Measurements from ENCODE around the gene SOX6.
"Not testable (repeated sequence)": the region's sequence is repeated elsewhere in the genome, so short reads cannot be mapped to it uniquely, and the experiment has no call there.

The SOX6 gene

DNA sequence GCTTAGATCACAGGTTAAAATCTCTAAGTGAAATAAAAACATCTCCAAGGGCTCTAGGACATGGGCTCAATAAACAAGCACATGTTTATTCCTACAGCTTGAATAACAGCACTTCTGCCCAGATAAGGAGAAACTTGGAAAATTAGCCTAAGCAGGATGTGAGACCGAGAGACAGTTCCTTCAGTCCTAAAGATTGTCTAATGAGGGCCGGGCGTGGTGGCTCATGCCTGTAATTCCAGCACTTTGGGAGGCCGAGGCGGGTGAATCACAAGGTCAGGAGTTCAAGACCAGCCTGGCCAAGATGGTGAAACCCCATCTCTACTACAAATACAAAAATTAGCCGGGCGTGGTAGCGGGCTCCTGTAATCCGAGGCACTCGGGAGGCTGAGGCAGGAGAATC, 327.2 kb downstream of the SOX6 start:
- not testable (repeated sequence) for DNase-seq

DNA sequence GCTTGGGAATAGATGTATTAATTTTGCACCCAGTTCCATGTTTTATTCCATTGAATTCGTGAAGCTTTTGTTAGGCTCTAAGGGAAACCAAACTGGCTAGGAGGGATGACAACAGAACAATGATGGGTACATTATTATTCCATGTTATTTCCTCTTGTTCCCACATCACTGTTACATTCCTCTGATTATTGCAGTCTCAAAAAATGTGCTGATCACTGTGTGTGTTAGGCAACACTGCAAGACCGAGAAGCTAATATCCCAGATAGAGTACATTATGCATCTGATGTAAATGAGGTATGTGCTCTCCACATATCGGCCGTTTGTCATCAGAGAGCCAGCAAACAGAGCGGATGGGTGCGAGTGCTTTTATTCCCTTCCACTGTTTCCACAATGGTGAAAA, 327.9 kb downstream of the SOX6 start:
- DNase-seq, result no peak

DNA sequence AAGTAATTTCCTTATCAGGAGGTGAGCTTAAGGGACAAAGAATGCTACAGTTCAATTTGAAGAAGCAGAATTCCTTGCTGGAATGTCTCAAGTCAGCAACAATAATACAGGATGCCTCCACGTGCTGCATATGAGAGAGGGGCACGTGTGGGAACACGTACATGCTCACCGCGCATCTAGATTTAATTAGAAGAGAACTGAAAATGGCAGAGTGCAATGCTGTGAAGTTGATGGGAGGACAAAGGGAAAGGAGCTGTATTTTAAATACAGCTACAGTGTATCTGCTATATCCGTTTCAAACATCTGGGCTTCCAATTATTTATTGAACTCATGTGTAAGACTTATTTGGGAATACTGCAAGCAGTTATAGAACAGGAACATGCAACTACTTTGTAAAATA, 328.7 kb downstream of the SOX6 start:
- no peak for DNase-seq

DNA sequence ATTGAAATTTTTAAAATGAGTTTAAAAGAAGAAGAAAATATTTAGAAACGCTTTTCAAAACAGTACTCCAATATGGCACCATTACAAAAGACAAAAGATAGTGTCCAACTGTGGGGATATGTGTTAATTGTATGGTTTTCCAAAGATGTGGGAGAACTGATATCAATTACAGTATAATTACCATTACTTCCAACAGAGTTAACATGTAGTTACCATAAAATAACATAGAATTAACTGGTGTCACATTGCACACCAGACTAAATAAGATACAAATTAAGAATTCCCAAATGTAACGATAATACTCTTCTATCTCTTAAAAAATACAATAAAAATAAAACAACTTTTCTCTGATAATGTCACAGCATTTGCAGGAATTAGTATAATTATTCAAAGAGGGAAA, 329.5 kb downstream of the SOX6 start:
- no peak for DNase-seq

DNA sequence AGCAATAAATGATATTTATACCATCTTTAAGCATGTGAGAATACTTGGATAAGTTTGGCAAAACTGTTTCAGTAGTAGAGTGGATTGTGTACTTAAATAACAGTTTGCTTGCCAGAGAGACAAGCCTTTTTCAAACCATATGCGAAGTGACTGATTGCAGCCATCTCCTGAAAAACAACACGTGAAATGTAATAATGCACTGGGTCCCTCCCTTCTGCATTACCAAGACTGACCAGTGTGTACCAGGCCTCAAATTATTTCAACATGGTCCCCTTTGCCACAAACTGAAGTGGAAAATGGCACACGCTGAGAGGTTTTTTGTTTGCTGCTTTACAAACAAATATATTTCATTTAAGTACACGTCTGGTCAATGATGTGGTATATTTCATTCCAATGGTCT, 337.4 kb downstream of the SOX6 start:
- DNase-seq, result no peak

DNA sequence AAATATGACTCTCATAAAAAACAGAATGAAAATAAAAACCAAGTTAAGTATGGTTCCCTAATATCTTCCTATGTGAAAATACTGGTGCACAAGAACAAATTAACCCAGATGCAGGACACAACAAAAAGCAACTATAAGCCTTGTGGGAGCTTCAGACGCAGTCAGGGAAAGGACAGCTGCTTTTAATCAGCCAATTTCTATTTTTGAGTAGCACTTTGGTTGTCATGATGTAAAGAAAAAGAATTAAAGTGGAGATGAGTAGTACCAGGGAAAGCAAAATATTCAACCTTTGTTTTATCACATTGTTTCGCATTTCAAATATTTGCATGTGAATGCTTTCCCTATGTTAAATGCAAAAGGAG, 339.9 kb downstream of the SOX6 start:
- DNase-seq, result no peak

DNA sequence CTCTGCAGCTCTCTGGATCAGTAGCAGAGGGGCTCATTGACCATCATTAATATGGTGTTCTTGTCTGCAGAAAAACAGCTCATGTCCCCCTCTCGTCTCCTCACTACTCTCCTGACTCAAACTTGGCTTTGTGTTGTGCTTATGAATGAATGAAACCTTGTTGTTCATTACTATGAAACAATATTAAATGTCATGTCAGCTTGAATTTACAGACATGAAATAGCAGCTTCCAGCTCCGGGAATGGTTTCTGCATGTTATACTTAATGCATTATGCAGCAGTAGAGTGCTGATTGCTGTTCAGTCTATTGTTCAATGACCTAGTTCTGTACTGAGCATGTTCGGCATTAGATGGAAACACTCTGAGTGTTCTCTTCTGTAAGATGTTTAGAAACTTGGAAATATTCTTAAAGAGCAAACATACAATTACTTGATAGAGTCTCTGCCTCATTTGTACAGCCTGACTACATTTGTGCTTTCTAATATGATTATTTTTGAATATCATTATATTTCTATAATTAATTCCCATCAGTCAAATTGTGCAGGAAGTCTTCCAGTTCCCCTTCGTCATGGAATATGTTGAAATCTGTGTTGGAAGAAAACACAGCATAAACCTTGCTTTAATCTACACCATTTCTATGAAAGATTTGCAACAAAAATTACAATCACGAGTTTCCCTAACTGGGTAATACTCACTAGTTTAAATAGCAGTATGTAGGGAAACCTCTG, 340.4 kb downstream of the SOX6 start:
- DNase-seq, result no peak

DNA sequence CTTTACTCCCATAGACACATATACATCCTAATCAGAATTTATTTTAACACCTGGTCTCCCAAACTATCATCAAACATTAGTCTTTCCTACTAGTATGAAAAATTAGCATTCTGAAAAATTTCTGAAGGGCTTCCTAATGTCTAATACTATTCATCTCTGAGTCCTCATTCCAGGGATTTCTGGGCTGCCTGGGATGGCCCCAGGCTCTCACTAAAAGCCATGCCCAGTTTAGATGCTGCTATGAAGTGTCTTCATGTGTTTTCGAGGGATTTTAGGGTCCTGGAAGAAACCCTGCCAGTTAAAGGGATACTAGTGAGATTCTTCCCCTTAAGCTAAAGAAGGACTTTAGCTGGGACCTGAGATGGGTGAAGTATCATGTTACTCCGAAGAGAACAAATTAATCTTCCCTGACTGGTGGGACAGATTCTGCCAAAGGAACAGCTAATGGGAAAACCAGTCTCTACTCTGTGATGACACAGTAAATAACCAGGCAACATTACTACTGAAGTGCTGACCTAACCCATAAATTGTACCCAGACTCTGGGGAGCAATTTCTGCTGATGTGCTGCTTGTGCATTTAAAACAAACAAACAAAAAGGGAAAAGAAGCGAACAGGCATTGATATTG, 342.6 kb downstream of the SOX6 start:
- no peak for DNase-seq

DNA sequence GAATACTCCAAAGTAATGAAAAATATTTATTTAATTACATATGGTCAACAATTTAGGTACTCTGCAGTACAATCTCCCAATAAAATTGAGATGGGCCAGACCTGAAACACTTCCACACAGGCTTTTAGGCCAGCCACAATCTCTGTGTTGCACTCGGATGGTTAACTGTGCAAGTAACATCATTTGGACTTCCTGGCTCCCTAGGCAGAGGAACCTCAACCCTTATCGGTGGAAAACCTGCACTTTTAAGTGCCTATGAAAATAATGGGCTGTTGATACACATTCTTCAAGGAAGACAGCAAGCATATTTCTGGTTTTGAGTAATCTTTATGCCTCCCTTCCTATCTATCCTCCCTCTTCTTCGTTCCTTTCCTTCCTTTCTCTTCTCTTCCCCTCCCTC, 343.1 kb downstream of the SOX6 start:
- no peak for DNase-seq

DNA sequence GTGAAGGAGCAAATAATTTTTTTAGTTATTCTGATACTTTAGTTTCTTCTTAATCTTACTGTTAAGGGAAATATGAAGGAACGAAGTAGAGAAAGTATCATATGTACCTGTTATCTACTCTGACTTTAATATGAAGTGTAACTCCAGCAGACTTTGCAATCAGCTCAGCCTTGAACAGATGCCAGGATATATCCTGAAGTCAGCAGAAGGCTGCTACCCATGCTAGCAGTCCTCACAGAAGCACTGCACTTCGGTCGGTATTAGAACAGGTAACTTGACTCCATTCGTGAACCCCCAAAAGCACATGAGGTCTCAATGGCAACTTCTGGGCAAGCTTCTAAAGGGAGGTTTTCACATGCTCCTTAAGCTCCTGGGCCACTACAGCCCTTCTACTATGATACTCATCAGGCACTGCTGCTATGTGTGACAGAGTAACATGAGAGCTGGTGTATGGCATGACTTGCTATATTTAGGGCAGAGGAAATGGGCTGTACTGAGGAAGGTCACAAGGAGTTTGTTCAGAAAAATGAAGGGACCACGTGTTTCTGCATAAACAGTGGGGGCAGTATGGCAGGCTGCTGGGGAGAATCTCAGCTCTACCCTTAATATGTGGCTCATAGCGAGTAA, 344.1 kb downstream of the SOX6 start:
- peak; percentile 18 for DNase-seq

DNA sequence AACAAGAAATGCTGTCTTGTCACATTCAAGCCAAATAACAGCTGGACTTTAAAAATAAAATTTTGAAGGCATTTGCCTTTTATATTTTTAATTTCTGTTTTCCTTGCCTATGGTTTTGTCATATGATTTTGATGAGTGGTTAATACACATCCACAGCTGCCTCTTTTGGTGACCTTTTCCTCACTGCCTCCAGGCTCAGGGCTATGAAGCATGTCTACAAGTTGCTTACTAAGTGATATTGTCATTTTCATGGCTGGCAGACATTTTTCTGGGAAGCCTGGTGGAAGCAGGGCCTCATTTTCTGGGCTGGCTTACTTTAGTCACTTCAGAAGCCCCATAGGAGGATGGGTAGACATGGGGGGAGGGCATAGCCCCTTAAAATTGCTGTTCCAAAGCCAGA, 344.9 kb downstream of the SOX6 start:
- no peak for DNase-seq

DNA sequence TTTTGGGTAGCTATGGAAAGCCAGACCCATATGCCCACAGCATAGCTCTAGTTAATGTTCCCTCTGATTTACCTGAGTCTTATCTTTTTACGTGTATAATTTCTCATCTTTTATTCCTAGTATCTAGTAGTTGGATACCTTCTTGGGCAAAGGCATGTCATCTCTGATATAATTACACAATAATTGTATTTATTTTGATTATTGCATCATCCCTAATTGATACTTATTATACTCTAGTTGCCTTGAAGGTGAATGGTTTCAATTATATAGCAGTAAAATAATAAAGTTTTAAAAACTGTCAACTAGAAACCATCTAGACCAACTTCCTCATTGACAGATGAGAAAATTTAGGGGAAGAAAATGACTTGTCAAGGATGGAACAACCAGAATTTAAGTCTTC, 347.3 kb downstream of the SOX6 start:
- DNase-seq, result no peak

DNA sequence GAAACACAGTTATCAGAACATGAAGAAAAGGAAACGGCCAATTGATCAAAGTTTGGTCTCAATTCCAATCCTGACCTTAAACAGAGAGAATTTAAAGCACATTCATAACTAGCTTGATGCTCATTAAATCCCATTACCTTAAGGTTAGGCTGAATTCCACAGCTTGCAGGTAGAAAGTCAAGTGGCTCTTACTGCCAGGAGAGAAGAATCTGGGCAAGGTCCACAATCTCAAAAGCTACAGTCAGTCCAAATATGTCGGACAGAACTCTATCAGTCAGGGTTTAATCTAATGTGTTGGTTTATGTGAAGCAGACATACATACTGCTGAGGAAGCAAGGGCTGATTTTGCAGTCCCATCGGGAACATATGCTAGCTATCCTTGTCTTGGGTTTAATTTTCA, 348.8 kb downstream of the SOX6 start:
- DNase-seq, result no peak

DNA sequence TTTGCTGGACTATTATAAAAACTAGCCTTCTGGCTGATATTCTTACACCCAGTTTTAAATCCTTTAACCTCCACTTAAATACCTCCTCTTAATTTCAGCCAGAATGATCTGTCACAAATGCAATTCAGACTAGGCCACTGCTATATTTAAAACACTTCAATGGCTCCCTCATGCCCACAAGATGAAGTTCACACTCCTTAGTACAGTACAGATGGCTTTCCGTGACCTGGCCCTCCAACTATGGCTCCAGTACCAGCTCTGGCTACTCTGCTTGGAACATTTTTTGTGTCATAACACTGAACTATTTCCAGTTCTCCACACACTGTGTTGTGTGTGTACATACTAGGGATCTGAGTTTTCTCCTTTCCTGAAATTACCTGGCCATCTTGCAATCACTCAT, 353.4 kb downstream of the SOX6 start:
- no peak for DNase-seq

DNA sequence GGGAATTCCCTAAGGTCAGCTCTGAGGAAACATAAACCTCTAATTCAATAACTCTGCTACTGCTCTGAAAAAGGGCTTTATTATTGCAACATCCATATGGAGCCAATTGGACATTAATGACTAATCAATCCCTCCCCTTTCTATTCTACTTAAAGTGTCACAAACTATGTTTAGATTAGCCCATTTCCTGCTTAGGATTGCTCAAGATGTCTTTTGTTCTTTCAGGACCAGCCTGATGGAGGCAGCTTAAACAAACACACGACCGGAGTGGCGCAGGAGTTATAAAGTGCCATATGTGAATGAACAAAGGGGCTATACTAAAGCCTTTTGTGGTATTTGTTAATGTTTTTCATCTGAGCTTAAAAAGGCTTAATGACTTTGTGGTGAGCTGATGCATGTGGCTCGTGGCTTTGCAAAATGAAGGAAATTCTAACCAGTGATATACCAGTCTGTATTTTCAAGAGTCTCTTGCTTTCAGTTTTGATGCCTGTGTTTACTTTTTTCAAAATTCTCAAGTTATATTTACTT, 354.4 kb downstream of the SOX6 start:
- peak; percentile 26 for DNase-seq

DNA sequence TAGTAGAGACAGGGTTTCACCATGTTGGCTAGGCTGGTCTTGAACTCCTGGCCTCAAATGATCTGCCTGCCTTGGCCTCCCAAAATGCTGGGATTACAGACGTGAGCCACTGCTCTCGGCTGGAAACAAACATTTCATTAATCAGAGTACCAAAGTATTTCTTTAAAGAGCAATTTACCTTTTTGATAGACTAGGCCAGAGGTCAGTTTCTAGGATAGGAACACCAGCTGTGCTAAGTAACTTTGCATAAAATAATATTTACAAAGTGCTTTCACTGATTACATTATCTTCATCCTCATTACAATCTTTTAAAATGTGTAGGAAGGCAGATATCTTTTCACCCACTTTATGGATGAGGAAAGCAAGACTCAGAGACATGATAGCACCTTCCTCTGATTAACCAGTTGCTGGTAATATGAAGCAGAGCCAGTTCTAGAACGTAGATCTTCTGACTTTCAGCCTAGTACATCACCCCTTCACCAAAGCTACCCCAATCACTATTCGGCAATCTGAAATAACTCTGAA, 355.2 kb downstream of the SOX6 start:
- no peak for DNase-seq

DNA sequence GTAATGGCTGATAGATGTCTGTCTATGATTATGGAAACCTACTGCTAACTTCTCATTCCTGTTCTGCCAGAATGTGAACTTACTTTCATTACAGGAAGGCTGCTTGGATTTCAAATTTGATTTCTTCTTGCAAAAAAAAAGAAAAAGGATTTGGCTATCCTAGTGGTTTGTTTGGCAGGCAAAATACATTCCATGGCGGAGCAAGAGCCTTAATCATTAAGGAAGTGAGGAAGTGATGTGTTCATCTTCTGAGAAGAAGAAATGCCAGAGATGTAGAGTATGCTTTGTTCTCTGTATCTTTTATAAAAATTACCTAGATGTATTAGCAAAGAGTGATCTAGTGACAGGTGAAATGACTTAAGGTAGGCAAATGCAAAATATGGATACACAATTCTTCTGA, 356.3 kb downstream of the SOX6 start:
- no peak for DNase-seq

DNA sequence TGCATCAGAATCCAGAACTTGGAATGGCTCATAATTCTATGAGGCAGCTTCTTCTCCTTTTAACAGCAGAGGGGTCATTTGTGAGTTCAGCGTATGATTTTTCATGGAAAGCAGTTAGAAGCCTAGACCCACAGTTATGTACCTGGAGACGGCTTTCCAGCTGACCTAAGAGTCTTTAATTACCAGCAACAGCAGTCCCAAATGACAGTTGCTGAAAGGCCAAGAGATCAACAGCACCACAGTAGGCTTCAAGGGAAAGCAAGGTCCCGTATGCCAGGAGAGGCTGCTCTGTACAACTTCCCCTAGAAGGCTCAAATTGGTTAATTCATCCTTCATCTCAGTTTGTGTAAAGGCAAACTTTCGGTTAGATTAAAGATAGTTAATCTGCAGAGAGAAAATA, 363.0 kb downstream of the SOX6 start:
- no peak for DNase-seq

DNA sequence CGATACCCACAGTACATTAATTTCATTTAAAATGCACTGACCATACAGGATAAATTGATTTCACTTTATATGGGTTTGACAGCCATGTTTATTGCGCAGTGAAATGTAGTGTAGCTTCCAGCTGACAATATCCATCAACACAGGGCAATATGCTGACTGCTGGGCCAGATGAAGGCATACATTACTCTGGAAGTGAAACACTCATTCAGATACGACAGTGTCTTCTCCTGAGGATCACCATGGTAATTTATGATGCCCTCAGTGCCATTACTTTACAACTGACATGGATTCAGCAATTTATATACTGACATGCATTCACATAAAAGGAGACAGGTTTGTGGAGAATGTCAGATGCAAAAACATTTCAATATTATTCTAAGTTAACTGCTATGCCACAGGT, 365.1 kb downstream of the SOX6 start:
- DNase-seq, result no peak

DNA sequence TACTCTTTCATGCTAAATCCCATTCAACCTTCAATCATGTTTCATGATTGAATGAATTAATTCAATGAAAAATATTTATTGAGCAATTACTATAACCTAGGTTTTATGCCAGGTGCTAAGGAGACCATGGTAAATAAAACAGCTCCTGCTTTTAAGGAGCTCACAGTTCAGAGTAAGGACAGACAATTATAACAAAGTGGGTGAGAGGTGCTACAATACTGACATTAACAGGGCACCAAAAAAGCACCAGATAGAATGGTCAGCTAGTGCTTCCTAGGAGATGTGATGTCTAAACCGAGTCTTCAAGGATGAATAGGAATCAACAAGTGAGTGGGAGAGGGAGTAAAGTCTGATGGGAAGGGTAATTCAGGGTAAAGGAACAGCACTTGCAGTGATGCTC, 366.7 kb downstream of the SOX6 start:
- no peak for DNase-seq

DNA sequence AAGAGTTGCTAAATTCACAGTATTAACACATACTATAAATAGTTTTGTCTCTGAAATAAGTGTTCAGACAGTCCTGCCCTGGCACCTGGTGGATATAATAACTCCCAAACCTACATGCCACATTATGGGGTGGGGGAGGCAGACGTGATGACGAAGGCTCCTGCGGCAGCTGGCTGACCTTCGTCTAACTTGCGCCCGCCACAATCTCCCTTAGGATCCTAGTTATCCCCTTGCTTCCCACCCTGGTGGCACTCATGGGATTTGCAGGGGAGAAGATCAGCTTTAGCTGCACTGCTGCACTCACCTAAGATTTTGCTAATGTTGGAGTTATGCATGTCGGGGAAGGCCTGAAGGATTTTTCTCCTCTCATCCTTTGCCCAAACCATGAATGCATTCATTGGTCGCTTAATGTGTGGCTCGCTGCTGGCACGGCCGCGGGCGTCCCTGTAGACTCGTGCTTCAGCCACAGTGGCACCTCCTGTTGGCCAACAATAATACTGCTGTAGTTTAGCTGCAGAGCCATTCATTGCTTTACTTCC, 367.6 kb downstream of the SOX6 start:
- DNase-seq, result peak; percentile 29

DNA sequence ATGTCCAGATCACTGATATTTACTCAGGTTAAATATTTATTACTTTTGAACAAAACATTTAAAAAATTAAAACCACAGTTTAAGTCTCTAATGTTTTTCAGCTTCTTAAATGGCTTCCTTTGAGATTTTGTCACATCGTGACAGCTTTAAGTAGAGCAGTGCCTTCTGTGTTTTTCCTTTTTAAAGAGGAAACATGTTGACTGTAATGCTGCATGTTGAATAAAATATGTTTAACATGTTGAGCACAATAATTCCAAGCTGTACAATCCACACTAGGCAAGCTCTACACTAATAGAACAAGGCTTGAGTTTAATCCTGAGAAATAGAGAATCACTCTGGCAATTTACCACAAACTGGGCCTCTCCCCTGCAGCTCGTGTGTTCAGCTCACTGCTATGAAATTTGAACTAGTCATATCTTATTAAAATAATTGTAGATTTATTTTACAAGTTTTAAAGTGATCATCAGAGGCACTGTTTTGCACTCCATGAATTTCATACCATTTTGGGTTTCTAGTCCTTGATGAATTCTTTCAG, 368.3 kb downstream of the SOX6 start:
- no peak for DNase-seq

DNA sequence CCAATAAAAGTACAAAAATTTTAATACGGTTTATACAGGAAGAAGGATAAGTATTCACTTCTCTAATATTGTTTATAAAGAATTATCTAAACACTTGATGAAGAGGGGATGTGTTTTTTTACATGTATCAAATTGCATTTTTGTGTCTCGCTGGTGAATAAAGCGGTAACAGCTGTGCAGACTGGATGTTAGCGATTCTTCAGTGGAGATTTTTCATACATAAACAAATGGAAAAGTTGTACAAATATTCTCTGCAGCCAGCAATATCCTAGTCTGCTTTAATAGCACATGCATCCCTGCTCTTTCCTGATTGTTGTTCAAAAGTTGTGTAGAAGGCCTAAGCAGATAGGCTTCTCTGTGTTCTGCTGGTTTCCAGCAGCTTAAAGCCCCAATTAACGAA, 369.3 kb downstream of the SOX6 start:
- no peak for DNase-seq

DNA sequence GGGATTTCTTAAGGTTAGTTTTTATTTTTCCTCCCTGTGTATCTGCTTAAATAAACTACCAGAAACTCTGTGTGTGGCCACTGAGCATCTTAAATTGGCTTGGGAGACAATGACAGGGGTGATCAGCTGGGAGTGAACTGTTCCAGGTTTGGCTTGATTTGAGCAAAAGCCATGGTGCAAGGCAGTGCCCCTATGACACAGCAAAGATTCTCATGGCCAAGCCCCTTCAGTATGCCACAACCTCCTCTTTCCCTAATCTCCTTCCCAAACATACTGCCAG, 370.5 kb downstream of the SOX6 start:
- no peak for DNase-seq
